Pancreas (tissue), 10 donors: ENCODE results near the gene CRLF2. TPM values are rescaled to one million over a fixed set of nuclear protein-coding genes. Genes with fewer than 3 reads are reported as not detected.
"Not testable (repeated sequence)": the region's sequence is repeated elsewhere in the genome, so short reads cannot be mapped to it uniquely, and the experiment has no call there.

ENCODE experiments used
- ATAC-seq, 4 donors: fragments of 200-7000 bp; cut with Tn5 transposase; one replicate each; pipeline versions ENCODE4 v1.8.0 to v1.9.1; 2020; ENCODE audit warnings: mild to moderate bottlenecking in 4 of 4, moderate library complexity in 4 of 4
- DNase-seq, 6 donors: peaks; one replicate each; pipeline ENCODE4 v3.0.0-alpha.2; 2020
- FAIRE-seq: peaks from 2 replicates; lab custom pipeline; 2012; peaks lifted over from hg19 to GRCh38; lab: Jason Lieb, UNC
- H3K27ac ChIP-seq, 4 donors: fragments of 200-600 bp; sonication (generic); 1 replicate in 3 of 4; 2 replicates in 1 of 4; pipeline versions ENCODE4 v1.5.0 to v1.8.0; 2020
- H3K27me3 ChIP-seq, 4 donors: fragments of 200-600 bp; one replicate each; pipeline ENCODE4 v1.8.0; 2021
- H3K36me3 ChIP-seq, 3 donors: fragments of 200-600 bp; sonication (generic) in 1 of 3; one replicate each; pipeline versions ENCODE4 v1.5.0 to v1.8.0; 2020 to 2021
- H3K4me1 ChIP-seq, 3 donors: fragments of 200-600 bp; one replicate each; pipeline ENCODE4 v1.8.0; 2021
- H3K4me3 ChIP-seq, 4 donors: fragments of 200-600 bp; sonication (generic) in 2 of 4; one replicate each; pipeline versions ENCODE4 v1.5.0 to v1.8.0; 2020 to 2021
- H3K9me3 ChIP-seq, 4 donors: fragments of 200-600 bp; one replicate each; pipeline ENCODE4 v1.8.0; 2021
- CTCF ChIP-seq, 4 donors: fragments of 200-600 bp; sonication (generic) in 3 of 4; IDR thresholded peaks; one replicate each; pipeline versions ENCODE4 v1.5.0 to v1.8.0; 2021; ENCODE audit warnings: antibody characterized with exemption in 4 of 4
- WGBS, 2 donors: extraction: QIAGEN DNeasy Blood & Tissue Kit; methylation state at CpG; one replicate each; pipeline ENCODE4 v1.1.7; 2013; 5-methylcytosine and 5-hydroxymethylcytosine counted together
- intact Hi-C, 3 donors: fragments of 100-400 bp; cut with DNase I; formaldehyde crosslinking; loops; one replicate each; pipeline versions ENCODE4 v1.11.1 to v1.14.2; 2022
- polyA plus RNA-seq, 2 donors: library from polyadenylated mRNA; stranded (reverse); fragments of 200-250 nt; gene quantifications; one replicate each; pipeline ENCODE4 v1.2.3, GENCODE V29; 2013
- total RNA-seq, 6 donors: library from RNA; stranded (reverse); fragmentation: NEBNext Ultra II Directional in 4 of 6; extraction: Animal tissue kit (Norgen Biotek cat#: 25700) in 4 of 6; gene quantifications; one replicate each; pipeline versions ENCODE4 v1.2.1 to v1.2.4, GENCODE V29; 2021 to 2023
- donor health status: healthy with polysubstance abuse.
- donor health status: DM: no; HTN: no; CAD: no; lungs with moderate emphysema.
- donor health status: DM: no; HTN: no; CAD: no.
- donor health status: control.
- donor health status: control.
- donor health status: Bipolar disorder and iron deficiency.
- donor health status: DM: yes; HTN: yes; CAD: no.
- donor health status: DM: no; HTN: no; CAD: no.
- donor health status: DM: no; HTN: no; CAD: no.
- donor health status: DM: yes; HTN: yes; CAD: no.

CRLF2 gene
- total and polyA plus RNA-seq, 8 donors, result 0.07 to 0.12 TPM; not detected in 6

- Histone ChIP-seq H3K27ac (no peak overlapping the region), H3K4me1 (no peaks in the 10 kb centered on the region), H3K9me3 (no peaks in the 10 kb centered on the region), H3K4me3 (no peak overlapping the region), H3K36me3 (no peaks in the 10 kb centered on the region), H3K27me3 (no peaks in the 10 kb centered on the region)
- no peak for TF ChIP-seq CTCF (IDR thresholded peaks at IDR 0.05)
- intact Hi-C loops, result no loop called here
- WGBS, 2 donors, result 22 to 27% methylated on average over 12 to 13 of the region's 13 CpGs
- FAIRE-seq (no peak), ATAC-seq (no peak), DNase-seq (no peak)
Observed at GRCh38 chrX:1172496-1172895, 40.0 kb downstream of the CRLF2 start.

- H3K4me3 ChIP-seq, intact Hi-C loops, H3K27ac ChIP-seq, DNase-seq, H3K27me3 ChIP-seq, H3K9me3 ChIP-seq, ATAC-seq, H3K36me3 ChIP-seq, H3K4me1 ChIP-seq, FAIRE-seq: not testable (repeated sequence)
- WGBS, 2 donors, result 58 to 63% methylated on average over 13 of the region's 13 CpGs
Observed at GRCh38 chrX:1171915-1172314, 40.5 kb downstream of the CRLF2 start.

GRCh38 chrX:1170243-1170642 lies 42.2 kb downstream of the CRLF2 start:
- intact Hi-C loops, result no loop called here
- ATAC-seq (no peak), DNase-seq (no peak), FAIRE-seq (no peak)
- WGBS, 2 donors, result 70 to 73% methylated on average over 11 of the region's 11 CpGs
- no peak for TF ChIP-seq CTCF (IDR thresholded peaks at IDR 0.05)
- H3K36me3 ChIP-seq, result no peaks in the 10 kb centered on the region
- H3K4me1 ChIP-seq, result no peaks in the 10 kb centered on the region
- no peak overlapping the region for H3K4me3 ChIP-seq
- H3K27me3 ChIP-seq, result no peaks in the 10 kb centered on the region
- H3K9me3 ChIP-seq, result no peaks in the 10 kb centered on the region
- no peak overlapping the region for H3K27ac ChIP-seq

GRCh38 chrX:1169189-1169588 lies 43.3 kb downstream of the CRLF2 start:
- TF ChIP-seq CTCF (IDR thresholded peaks at IDR 0.05), result no peak
- 68 to 73% methylated on average over 6 to 7 of the region's 7 CpGs for WGBS, 2 donors
- Histone ChIP-seq H3K27ac (no peak overlapping the region), H3K36me3 (no peaks in the 10 kb centered on the region), H3K4me3 (no peak overlapping the region), H3K27me3 (peaks cover 0 to 6% (median 2%) of the 10 kb centered on the region in 4 donors), H3K4me1 (no peaks in the 10 kb centered on the region), H3K9me3 (no peaks in the 10 kb centered on the region)
- FAIRE-seq (no peak), DNase-seq (no peak), ATAC-seq (no peak)
- intact Hi-C loops, result no loop called here

GRCh38 chrX:1167918-1168481 lies 44.4 kb downstream of the CRLF2 start:
- peaks cover 0 to 10% (median 2%) of the 10 kb centered on the region in 4 donors for H3K27me3 ChIP-seq
- 76 to 95% methylated on average over 3 of the region's 3 CpGs for WGBS, 2 donors
- H3K4me3 ChIP-seq, result no peak overlapping the region
- TF ChIP-seq CTCF (IDR thresholded peaks at IDR 0.05), result no peak
- FAIRE-seq (no peak), DNase-seq (no peak), ATAC-seq (no peak)
- no peaks in the 10 kb centered on the region for H3K9me3 ChIP-seq
- H3K4me1 ChIP-seq, result no peaks in the 10 kb centered on the region
- no peaks in the 10 kb centered on the region for H3K36me3 ChIP-seq
- intact Hi-C loops, result no loop called here
- no peak overlapping the region for H3K27ac ChIP-seq
